IPS DF 19.7 (cell line): ENCODE measurements around the gene ZNF32.
A peak's percentile ranks its signal among the peaks of the same experiment; 100 is the strongest.
"Not testable (repeated sequence)": the region's sequence is repeated elsewhere in the genome, so short reads cannot be mapped to it uniquely, and the experiment has no call there.

ENCODE experiments used
- DNase-seq: peaks from one replicate; pipeline ENCODE4 v3.0.0-alpha.2; 2013; ENCODE audit warnings: low read depth, low spot score

Gene ZNF32

GRCh38 chr10:43628956-43629355 is 19.7 kb downstream of the ZNF32 start:
- no peak for DNase-seq

GRCh38 chr10:43627942-43628341 is 20.7 kb downstream of the ZNF32 start:
- no peak for DNase-seq

- DNase-seq = no peak
These were observed 25.3 kb downstream of the ZNF32 start for GRCh38 chr10:43623351-43623750.

- DNase-seq = no peak
These were observed 26.6 kb downstream of the ZNF32 start for GRCh38 chr10:43622038-43622437.

GRCh38 chr10:43619368-43619767 is 29.3 kb downstream of the ZNF32 start:
- no peak for DNase-seq

- DNase-seq = no peak
These were observed 31.8 kb downstream of the ZNF32 start for GRCh38 chr10:43616697-43617370.

GRCh38 chr10:43610636-43611035 is 38.0 kb downstream of the ZNF32 start:
- DNase-seq = no peak

- DNase-seq = no peak
These were observed 41.5 kb downstream of the ZNF32 start for GRCh38 chr10:43607199-43607573.

GRCh38 chr10:43606323-43607198 is 42.1 kb downstream of the ZNF32 start, which contains the start of gene ZNF485:
TSS of gene ZNF485 (plus strand) at chr10:43606438. CDS start at chr10:43607051, 613 bp downstream.
- DNase-seq = peak; percentile 54

GRCh38 chr10:43605850-43606322 is 42.8 kb downstream of the ZNF32 start:
- no peak for DNase-seq

- DNase-seq = not testable (repeated sequence)
These were observed 47.1 kb downstream of the ZNF32 start for GRCh38 chr10:43601576-43601975.

- DNase-seq = no peak
These were observed 49.3 kb downstream of the ZNF32 start for GRCh38 chr10:43599333-43599732.

- no peak for DNase-seq
These were observed 50.2 kb downstream of the ZNF32 start for GRCh38 chr10:43598446-43598845.

- DNase-seq = no peak
These were observed 52.1 kb downstream of the ZNF32 start for GRCh38 chr10:43596546-43596945.

- no peak for DNase-seq
These were observed 52.9 kb downstream of the ZNF32 start for GRCh38 chr10:43595739-43596298.

- no peak for DNase-seq
These were observed 53.6 kb downstream of the ZNF32 start for GRCh38 chr10:43594944-43595589.
